ENCODE data around the gene COLGALT1. TPM values are rescaled to one million over a fixed set of nuclear protein-coding genes. Genes with fewer than 3 reads are reported as not detected.

COLGALT1 gene
- total and polyA plus RNA-seq, 2 experiments from 2014 or later = 18.2 to 63.4 TPM

DNA sequence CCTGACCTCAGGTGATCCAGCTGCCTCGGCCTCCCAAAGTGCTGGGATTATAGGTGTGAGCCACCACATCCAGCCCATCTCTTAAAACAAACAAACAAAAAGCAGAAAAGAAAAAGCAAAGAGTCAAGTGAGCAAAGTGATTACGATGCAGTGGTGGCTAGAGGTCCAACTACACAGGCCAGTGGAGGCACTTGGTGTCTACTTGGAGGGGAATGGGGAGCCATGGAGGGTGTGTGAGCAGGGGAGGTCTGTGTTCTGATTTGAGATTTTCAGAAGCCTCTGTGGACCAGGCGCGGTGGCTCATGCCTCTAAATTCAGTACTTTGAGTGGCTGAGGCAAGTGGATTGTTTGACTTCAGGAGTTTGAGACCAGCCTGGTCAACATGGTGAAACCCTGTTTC, 6.6 kb downstream of the COLGALT1 start:
- Histone ChIP-seq H4K20me1 (replicated peaks; ENCODE audit: insufficient read depth) (no peaks in the 10 kb centered on the region; the same call in 1 of the 2 replicates), H3K79me2 (replicated peaks; ENCODE audit: insufficient read depth) (no peaks in the 10 kb centered on the region), H2AFZ (no peak overlapping the region), H3K4me2 (no peak overlapping the region), H3K27ac (ENCODE audit: low read depth) (no peak overlapping the region), H3K27me3 (ENCODE audit: insufficient read depth) (no peaks in the 10 kb centered on the region), H3K36me3 (ENCODE audit: insufficient read depth) (no peaks in the 10 kb centered on the region), H3K4me3 (no peak overlapping the region), H3F3A (replicated peaks; ENCODE audit: low read depth) (0 out of 2 replicates have a peak, but pooled peaks cover 3% of the 10 kb centered on the region), H3K4me1 (ENCODE audit: insufficient read depth) (no peaks in the 10 kb centered on the region), H3K9me2 (ENCODE audit: insufficient read depth) (no peaks in the 10 kb centered on the region)
- Mint-ChIP-seq H3K4me3 (no peak overlapping the region; the same call in 2 of the 3 replicates), H3K9me3 (no peaks in the 10 kb centered on the region), H3K4me1 (no peaks in the 10 kb centered on the region), H3K27ac (no peak overlapping the region), H3K36me3 (ENCODE audit: low read depth) (peaks cover 22% of the 10 kb centered on the region), H3K27me3 (ENCODE audit: insufficient read depth, low read depth, poor library complexity) (peaks cover 3% of the 10 kb centered on the region)
- no peak for DNase-seq (ENCODE audit: low spot score)
- ATAC-seq = no peak
- TF ChIP-seq, protein P1, sequence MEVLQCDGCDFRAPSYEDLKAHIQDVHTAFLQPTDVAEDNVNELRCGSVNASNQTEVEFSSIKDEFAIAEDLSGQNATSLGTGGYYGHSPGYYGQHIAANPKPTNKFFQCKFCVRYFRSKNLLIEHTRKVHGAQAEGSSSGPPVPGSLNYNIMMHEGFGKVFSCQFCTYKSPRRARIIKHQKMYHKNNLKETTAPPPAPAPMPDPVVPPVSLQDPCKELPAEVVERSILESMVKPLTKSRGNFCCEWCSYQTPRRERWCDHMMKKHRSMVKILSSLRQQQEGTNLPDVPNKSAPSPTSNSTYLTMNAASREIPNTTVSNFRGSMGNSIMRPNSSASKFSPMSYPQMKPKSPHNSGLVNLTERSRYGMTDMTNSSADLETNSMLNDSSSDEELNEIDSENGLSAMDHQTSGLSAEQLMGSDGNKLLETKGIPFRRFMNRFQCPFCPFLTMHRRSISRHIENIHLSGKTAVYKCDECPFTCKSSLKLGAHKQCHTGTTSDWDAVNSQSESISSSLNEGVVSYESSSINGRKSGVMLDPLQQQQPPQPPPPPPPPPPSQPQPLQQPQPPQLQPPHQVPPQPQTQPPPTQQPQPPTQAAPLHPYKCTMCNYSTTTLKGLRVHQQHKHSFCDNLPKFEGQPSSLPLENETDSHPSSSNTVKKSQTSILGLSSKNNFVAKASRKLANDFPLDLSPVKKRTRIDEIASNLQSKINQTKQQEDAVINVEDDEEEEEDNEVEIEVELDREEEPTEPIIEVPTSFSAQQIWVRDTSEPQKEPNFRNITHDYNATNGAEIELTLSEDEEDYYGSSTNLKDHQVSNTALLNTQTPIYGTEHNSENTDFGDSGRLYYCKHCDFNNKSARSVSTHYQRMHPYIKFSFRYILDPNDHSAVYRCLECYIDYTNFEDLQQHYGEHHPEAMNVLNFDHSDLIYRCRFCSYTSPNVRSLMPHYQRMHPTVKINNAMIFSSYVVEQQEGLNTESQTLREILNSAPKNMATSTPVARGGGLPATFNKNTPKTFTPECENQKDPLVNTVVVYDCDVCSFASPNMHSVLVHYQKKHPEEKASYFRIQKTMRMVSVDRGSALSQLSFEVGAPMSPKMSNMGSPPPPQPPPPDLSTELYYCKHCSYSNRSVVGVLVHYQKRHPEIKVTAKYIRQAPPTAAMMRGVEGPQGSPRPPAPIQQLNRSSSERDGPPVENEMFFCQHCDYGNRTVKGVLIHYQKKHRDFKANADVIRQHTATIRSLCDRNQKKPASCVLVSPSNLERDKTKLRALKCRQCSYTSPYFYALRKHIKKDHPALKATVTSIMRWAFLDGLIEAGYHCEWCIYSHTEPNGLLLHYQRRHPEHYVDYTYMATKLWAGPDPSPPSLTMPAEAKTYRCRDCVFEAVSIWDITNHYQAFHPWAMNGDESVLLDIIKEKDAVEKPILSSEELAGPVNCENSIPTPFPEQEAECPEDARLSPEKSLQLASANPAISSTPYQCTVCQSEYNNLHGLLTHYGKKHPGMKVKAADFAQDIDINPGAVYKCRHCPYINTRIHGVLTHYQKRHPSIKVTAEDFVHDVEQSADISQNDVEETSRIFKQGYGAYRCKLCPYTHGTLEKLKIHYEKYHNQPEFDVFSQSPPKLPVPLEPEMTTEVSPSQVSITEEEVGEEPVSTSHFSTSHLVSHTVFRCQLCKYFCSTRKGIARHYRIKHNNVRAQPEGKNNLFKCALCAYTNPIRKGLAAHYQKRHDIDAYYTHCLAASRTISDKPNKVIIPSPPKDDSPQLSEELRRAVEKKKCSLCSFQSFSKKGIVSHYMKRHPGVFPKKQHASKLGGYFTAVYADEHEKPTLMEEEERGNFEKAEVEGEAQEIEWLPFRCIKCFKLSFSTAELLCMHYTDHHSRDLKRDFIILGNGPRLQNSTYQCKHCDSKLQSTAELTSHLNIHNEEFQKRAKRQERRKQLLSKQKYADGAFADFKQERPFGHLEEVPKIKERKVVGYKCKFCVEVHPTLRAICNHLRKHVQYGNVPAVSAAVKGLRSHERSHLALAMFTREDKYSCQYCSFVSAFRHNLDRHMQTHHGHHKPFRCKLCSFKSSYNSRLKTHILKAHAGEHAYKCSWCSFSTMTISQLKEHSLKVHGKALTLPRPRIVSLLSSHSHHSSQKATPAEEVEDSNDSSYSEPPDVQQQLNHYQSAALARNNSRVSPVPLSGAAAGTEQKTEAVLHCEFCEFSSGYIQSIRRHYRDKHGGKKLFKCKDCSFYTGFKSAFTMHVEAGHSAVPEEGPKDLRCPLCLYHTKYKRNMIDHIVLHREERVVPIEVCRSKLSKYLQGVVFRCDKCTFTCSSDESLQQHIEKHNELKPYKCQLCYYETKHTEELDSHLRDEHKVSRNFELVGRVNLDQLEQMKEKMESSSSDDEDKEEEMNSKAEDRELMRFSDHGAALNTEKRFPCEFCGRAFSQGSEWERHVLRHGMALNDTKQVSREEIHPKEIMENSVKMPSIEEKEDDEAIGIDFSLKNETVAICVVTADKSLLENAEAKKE (CRISPR knock-in tag; IDR thresholded peaks at IDR 0.05) = no peak
- no peak for TF ChIP-seq CREB1 (CRISPR knock-in tag; IDR thresholded peaks at IDR 0.05; ENCODE audit: low read depth)

DNA sequence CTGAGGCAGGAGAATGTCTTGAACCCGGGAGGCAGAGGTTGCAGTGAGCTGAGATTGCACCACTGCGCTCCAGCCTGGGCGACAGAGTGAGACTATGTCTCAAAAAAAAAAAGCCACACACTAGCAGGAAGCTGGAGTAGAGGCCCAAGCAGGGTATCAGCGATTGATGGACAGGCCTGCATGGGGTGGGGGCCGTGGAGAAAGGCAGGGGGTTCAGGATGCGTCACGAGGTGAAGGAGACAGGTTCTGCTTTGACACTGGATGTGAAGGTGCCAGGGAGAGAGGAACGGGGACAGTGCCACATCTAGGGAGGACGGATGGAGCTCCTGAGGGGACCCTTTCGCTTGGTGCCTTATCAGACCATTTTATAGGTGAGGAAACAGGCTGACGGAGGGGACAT, 7.1 kb downstream of the COLGALT1 start:
- Mint-ChIP-seq H3K4me1 (no peaks in the 10 kb centered on the region), H3K27me3 (ENCODE audit: insufficient read depth, low read depth, poor library complexity) (peaks cover 3% of the 10 kb centered on the region), H3K4me3 (no peak overlapping the region), H3K27ac (no peak overlapping the region), H3K36me3 (ENCODE audit: low read depth) (peaks cover 25% of the 10 kb centered on the region), H3K9me3 (no peaks in the 10 kb centered on the region)
- Histone ChIP-seq H3K4me1 (ENCODE audit: insufficient read depth) (no peaks in the 10 kb centered on the region), H3F3A (replicated peaks; ENCODE audit: low read depth) (0 out of 2 replicates have a peak, but pooled peaks cover 2% of the 10 kb centered on the region), H2AFZ (no peak overlapping the region), H3K79me2 (replicated peaks; ENCODE audit: insufficient read depth) (no peaks in the 10 kb centered on the region), H3K27me3 (ENCODE audit: insufficient read depth) (no peaks in the 10 kb centered on the region), H3K4me2 (no peak overlapping the region), H3K36me3 (ENCODE audit: insufficient read depth) (no peaks in the 10 kb centered on the region), H3K4me3 (no peak overlapping the region), H3K9me2 (ENCODE audit: insufficient read depth) (no peaks in the 10 kb centered on the region), H3K27ac (ENCODE audit: low read depth) (no peak overlapping the region), H4K20me1 (replicated peaks; ENCODE audit: insufficient read depth) (no peaks in the 10 kb centered on the region; the same call in 1 of the 2 replicates)
- no peak for ATAC-seq
- no peak for DNase-seq (ENCODE audit: low spot score)
- TF ChIP-seq CREB1 (CRISPR knock-in tag; IDR thresholded peaks at IDR 0.05; ENCODE audit: low read depth) (no peak), STAT1 (IDR thresholded peaks at IDR 0.05; ENCODE audit: unreplicated experiment) (no peak), EZH2phosphoT487 (IDR thresholded peaks at IDR 0.05; ENCODE audit: unreplicated experiment) (no peak), EZH2 (IDR thresholded peaks at IDR 0.05; ENCODE audit: low read depth, unreplicated experiment) (no peak)
- TF ChIP-seq, protein P2, sequence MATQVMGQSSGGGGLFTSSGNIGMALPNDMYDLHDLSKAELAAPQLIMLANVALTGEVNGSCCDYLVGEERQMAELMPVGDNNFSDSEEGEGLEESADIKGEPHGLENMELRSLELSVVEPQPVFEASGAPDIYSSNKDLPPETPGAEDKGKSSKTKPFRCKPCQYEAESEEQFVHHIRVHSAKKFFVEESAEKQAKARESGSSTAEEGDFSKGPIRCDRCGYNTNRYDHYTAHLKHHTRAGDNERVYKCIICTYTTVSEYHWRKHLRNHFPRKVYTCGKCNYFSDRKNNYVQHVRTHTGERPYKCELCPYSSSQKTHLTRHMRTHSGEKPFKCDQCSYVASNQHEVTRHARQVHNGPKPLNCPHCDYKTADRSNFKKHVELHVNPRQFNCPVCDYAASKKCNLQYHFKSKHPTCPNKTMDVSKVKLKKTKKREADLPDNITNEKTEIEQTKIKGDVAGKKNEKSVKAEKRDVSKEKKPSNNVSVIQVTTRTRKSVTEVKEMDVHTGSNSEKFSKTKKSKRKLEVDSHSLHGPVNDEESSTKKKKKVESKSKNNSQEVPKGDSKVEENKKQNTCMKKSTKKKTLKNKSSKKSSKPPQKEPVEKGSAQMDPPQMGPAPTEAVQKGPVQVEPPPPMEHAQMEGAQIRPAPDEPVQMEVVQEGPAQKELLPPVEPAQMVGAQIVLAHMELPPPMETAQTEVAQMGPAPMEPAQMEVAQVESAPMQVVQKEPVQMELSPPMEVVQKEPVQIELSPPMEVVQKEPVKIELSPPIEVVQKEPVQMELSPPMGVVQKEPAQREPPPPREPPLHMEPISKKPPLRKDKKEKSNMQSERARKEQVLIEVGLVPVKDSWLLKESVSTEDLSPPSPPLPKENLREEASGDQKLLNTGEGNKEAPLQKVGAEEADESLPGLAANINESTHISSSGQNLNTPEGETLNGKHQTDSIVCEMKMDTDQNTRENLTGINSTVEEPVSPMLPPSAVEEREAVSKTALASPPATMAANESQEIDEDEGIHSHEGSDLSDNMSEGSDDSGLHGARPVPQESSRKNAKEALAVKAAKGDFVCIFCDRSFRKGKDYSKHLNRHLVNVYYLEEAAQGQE (IDR thresholded peaks at IDR 0.05; ENCODE audit: unreplicated experiment) = no peak
- TF ChIP-seq, protein P3, sequence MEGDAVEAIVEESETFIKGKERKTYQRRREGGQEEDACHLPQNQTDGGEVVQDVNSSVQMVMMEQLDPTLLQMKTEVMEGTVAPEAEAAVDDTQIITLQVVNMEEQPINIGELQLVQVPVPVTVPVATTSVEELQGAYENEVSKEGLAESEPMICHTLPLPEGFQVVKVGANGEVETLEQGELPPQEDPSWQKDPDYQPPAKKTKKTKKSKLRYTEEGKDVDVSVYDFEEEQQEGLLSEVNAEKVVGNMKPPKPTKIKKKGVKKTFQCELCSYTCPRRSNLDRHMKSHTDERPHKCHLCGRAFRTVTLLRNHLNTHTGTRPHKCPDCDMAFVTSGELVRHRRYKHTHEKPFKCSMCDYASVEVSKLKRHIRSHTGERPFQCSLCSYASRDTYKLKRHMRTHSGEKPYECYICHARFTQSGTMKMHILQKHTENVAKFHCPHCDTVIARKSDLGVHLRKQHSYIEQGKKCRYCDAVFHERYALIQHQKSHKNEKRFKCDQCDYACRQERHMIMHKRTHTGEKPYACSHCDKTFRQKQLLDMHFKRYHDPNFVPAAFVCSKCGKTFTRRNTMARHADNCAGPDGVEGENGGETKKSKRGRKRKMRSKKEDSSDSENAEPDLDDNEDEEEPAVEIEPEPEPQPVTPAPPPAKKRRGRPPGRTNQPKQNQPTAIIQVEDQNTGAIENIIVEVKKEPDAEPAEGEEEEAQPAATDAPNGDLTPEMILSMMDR (conservative IDR thresholded peaks at IDR 0.05; ENCODE audit: low read depth in 2 of 2) = no peak
